ENCODE results near the gene SIL1.
"Not testable (repeated sequence)": the region's sequence is repeated elsewhere in the genome, so short reads cannot be mapped to it uniquely, and the experiment has no call there.

Gene SIL1

DNA sequence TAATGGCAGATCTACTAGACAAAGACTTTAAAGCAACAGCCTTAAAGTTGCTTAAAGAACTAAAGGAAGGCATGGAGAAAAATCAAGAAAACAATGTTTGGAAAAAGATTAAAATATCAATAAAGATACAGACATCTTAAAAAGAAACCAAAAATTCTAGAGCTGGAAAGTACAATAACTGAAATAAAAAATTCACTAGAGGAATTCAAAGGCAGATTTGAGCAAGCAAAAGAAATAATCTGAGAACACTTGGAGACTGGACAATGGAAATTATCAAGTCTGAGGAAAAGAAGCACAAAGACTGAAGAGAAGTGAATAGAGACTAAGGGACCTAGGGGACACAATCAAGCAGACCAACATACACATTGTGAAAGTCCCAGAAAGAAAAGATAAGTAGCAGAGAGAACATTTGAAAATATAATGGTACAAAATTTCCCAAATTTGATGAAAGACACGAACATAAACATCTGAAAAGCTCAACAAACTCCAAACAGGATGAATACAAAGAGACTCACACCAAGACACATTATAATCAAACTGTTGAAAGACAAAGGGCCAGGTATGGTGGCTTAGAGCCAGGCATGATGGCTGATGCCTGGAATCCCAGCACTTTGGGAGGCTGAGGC, 26.3 kb downstream of the SIL1 start:
- TF ChIP-seq, protein P1, sequence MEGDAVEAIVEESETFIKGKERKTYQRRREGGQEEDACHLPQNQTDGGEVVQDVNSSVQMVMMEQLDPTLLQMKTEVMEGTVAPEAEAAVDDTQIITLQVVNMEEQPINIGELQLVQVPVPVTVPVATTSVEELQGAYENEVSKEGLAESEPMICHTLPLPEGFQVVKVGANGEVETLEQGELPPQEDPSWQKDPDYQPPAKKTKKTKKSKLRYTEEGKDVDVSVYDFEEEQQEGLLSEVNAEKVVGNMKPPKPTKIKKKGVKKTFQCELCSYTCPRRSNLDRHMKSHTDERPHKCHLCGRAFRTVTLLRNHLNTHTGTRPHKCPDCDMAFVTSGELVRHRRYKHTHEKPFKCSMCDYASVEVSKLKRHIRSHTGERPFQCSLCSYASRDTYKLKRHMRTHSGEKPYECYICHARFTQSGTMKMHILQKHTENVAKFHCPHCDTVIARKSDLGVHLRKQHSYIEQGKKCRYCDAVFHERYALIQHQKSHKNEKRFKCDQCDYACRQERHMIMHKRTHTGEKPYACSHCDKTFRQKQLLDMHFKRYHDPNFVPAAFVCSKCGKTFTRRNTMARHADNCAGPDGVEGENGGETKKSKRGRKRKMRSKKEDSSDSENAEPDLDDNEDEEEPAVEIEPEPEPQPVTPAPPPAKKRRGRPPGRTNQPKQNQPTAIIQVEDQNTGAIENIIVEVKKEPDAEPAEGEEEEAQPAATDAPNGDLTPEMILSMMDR (IDR thresholded peaks at IDR 0.05), result no peak
- no peak overlapping the region for H3K4me3 ChIP-seq
- no peak for DNase-seq (ENCODE audit: low spot score)
- no peak overlapping the region for H3K27ac ChIP-seq

- Histone ChIP-seq H3K27ac (no peak overlapping the region), H3K4me3 (no peak overlapping the region)
- TF ChIP-seq, protein P1 (IDR thresholded peaks at IDR 0.05), result no peak
- no peak for DNase-seq (ENCODE audit: low spot score)
These were observed 30.0 kb downstream of the SIL1 start for GRCh38 chr5:139167952-139168720.

GRCh38 chr5:139167533-139167932, 30.6 kb downstream of the SIL1 start:
- Histone ChIP-seq H3K27ac (no peak overlapping the region), H3K4me3 (no peak overlapping the region)
- TF ChIP-seq, protein P1 (IDR thresholded peaks at IDR 0.05), result no peak
- no peak for DNase-seq (ENCODE audit: low spot score)

DNA sequence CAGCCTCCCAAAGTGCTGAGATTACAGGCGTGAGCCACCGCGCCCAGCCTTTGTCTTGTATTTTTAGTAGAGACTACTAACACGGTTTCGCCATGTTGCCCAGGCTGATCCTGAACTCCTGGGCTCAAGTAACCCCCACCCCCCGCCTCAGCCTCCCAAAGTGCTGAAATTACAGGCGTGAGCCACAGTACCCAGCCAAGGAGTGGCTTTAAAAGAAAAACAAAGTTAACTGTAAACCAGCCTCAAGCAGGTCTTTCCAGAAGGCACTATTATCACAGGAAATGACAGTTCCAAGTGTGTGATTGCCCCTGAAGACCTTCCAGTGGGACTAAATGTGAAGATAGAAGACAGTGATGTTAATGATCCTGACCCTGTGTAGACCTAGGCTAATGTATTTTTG, 31.1 kb downstream of the SIL1 start:
- DNase-seq (ENCODE audit: low spot score), result no peak
- H3K4me3 ChIP-seq, result no peak overlapping the region
- TF ChIP-seq, protein P1 (IDR thresholded peaks at IDR 0.05), result no peak
- H3K27ac ChIP-seq, result no peak overlapping the region

- not testable (repeated sequence) for H3K27ac ChIP-seq; H3K4me3 ChIP-seq; DNase-seq (ENCODE audit: low spot score)
These were observed 33.3 kb downstream of the SIL1 start for GRCh38 chr5:139164897-139165296.

DNA sequence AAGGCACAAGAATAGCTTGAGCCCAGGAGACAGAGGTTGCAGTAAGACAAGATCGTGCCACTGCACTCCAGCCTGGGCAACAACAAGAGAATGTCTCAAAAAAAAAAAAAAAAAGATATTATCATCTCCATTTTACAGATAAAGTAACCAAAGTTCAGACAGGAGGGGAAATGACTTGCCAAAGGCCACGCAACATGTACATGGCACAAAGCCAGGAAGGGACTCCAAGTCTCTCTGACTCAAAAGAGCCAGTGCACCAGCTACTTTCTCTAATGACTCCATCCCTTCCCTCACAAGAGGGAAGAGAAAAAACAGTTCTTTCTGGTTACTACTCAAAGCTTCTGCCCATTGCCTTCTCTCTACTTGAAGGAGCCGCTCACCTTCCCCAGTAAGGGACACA, 34.1 kb downstream of the SIL1 start:
- no peak for DNase-seq (ENCODE audit: low spot score)
- Histone ChIP-seq H3K27ac (no peak overlapping the region), H3K4me3 (no peak overlapping the region)
- TF ChIP-seq, protein P1 (IDR thresholded peaks at IDR 0.05), result no peak

DNA sequence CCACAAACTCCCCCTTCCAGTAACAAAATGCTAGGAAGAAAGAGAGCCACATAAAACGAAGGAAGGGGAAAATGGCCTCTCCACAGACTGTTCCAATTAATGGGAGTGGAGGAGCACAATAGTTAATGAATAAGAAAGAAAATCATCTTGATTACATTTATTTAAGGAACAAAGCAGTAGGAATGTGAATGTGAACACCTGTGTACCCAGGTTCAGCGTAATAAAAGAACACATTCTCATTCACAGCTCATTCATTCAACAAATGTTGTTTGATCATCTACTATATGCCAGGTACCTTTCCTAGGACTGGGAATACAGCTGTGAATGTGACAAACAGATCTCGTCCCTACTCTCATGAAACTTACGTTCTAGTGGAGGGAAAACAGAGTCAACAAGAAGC, 35.7 kb downstream of the SIL1 start:
- Histone ChIP-seq H3K27ac (no peak overlapping the region), H3K4me3 (no peak overlapping the region)
- no peak for DNase-seq (ENCODE audit: low spot score)
- TF ChIP-seq, protein P1 (IDR thresholded peaks at IDR 0.05), result no peak
